HG02852 (cell line): ENCODE results near the gene PTPRCAP.

ENCODE experiments used
- ATAC-seq: cut with Tn5 transposase; IDR thresholded peaks from one replicate; pipeline ENCODE4 v1.9.1; 2021; ENCODE audit warnings: mild to moderate bottlenecking, moderate library complexity; ENCODE audit not compliant: unreplicated experiment

Gene PTPRCAP

GRCh38 chr11:67441731-67442351 is 4.4 kb upstream of the PTPRCAP start:
- ATAC-seq = no peak

- no peak for ATAC-seq
Observed at GRCh38 chr11:67441098-67441563, 3.6 kb upstream of the PTPRCAP start.

- no peak for ATAC-seq
Observed at GRCh38 chr11:67440229-67441097, 3.0 kb upstream of the PTPRCAP start.

- ATAC-seq = no peak
Observed at GRCh38 chr11:67439321-67440228, 2.1 kb upstream of the PTPRCAP start.

GRCh38 chr11:67438158-67438902 is 848 bp upstream of the PTPRCAP start:
- no peak for ATAC-seq

GRCh38 chr11:67437809-67438157 is 301 bp upstream of the PTPRCAP start:
- no peak for ATAC-seq

GRCh38 chr11:67436459-67437081 is 912 bp downstream of the PTPRCAP start:
- ATAC-seq = no peak

GRCh38 chr11:67435727-67436458 is 1.6 kb downstream of the PTPRCAP start:
- ATAC-seq = no peak

GRCh38 chr11:67435031-67435726 is 2.3 kb downstream of the PTPRCAP start:
- ATAC-seq = no peak

GRCh38 chr11:67434395-67434881 is 3.0 kb downstream of the PTPRCAP start:
- ATAC-seq = no peak

GRCh38 chr11:67433536-67434394 is 3.7 kb downstream of the PTPRCAP start:
- ATAC-seq = no peak

- ATAC-seq = no peak
Observed at GRCh38 chr11:67432655-67433349, 4.7 kb downstream of the PTPRCAP start.

GRCh38 chr11:67431346-67432249 is 5.9 kb downstream of the PTPRCAP start:
- ATAC-seq = no peak

GRCh38 chr11:67429722-67430121 is 7.8 kb downstream of the PTPRCAP start:
- ATAC-seq = no peak

GRCh38 chr11:67429038-67429668 is 8.3 kb downstream of the PTPRCAP start:
- no peak for ATAC-seq
